NOMO-1 (cell line): ENCODE measurements around the gene OTUD7B.

Experiments used
- DNase-seq, 2 experiments: peaks; one replicate each; lab custom pipeline; 2025; ENCODE audit not compliant: unreplicated experiment in 2 of 2; lab: John Stamatoyannopoulos, UW

The OTUD7B gene

GRCh38 chr1:149925751-149926150 lies 84.8 kb downstream of the OTUD7B start:
- DNase-seq = no peak

DNA sequence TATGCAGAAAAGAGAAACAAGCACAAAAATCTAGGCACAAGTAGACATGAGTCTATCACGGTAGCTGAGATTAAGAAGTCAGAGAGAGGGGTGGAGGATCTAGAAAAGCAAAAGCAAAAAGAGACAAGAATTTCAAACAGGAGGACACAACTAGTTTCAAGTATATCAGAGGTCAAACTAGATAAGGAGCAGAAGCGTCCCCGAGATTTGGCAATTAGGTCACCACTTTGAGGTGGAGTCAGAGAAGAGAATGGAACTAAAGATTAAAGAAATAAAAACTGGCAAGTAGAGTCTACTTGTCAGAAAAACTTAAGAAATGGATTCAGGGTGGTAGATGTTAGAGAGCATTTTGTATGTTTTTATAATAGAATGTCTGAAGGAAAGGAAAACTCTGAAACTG lies 85.2 kb downstream of the OTUD7B start:
- DNase-seq = no peak

GRCh38 chr1:149923626-149924025 lies 86.9 kb downstream of the OTUD7B start:
- no peak for DNase-seq

GRCh38 chr1:149917571-149918144 lies 92.9 kb downstream of the OTUD7B start, which contains the start of gene SV2A:
SV2A (minus strand) TSS chr1:149917844; CDS start chr1:149913840, 4,004 bp downstream.
- DNase-seq = no peak

GRCh38 chr1:149916898-149917252 lies 93.7 kb downstream of the OTUD7B start:
- DNase-seq = no peak

DNA sequence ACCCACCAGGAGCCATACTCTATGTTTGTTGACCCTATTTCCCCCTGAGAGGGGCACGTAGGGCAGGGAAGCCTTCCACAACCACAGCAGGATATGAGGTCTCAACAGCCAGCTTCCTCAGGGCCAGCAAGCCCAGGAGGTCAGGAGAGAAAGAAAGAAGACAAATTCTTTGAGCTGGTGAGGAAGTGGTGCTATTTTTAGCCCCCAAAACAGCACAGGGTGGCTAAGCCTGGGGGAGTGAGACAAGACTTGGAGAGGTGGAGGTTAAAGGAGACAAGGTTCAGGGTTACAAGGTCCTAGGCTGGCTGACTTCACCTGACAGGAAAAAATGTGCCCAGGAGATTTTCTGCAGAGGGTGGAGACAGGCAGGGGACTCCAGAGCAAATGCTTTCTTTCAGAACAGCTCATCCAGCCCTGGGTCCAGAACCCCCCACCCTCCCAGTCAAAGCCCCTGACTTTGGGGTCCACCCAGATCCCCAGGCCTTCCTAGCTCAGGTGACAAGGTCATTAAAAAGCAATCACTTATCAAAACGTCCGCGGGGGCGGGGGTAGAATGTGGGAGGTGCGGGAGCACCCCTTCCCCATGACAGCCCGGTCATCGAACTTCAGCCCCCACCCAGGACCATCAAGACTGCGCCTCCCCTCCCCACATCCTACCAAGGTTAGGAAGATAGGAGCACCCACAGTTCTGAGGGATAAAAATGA lies 94.2 kb downstream of the OTUD7B start:
- peak in 1 of 2 experiments; percentile 20 for DNase-seq

DNA sequence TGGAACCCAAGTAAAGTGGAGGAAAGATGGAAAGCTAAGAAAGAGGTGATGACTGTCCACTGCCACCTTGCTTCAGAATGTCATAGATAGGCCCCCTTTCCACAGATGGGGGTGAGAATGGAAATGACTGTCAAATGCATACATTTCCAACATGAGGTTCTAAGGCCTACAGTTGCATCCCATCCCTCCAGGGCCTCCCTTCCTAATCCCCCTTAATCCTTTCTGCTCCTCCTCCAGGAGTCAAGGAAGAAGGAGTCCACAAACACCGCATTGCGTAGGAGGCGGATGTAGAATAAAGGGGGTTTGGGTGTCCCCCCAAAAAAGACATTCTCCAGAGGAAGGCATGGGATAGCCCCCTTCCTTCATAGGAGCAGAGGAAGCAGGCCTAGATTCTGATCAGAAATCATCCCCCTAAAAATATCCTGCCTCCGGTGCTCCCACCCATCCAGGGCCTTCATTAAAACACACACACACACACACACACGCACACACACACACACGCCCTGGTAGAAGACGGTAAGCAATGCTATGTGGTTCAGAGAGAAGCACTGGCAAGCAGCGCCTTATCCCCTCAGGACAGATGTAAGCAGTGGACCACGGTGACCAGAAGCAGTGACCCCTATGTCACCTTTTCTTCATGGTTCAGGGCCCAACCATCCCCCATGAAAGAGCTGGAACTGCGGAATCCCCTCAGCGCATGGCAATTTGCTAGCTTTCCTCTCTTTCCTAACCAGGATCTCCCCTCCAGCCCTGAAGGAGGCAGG lies 94.9 kb downstream of the OTUD7B start:
- no peak for DNase-seq

DNA sequence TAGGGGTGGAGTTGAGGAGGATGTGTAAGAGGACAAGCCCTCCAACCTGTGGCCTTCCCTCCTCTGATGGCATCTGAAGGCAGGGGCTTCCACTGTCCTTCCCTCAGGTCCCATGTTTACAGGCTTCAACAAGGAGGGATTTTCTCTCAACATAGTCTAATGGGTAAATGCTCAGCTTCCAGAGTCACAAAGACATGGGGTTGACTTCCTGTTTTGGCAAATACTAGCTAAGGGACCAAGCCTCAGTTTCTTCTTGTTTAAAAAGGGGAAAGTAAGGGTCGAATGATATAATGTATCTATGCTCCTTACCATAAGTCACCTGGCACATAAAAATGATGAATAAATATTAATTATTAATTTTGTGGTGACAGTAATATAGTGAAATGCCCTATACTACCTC lies 96.0 kb downstream of the OTUD7B start:
- no peak for DNase-seq

GRCh38 chr1:149906570-149907075 lies 103.9 kb downstream of the OTUD7B start:
- no peak for DNase-seq

- DNase-seq = no peak
These were observed 106.6 kb downstream of the OTUD7B start for GRCh38 chr1:149903836-149904491.

DNA sequence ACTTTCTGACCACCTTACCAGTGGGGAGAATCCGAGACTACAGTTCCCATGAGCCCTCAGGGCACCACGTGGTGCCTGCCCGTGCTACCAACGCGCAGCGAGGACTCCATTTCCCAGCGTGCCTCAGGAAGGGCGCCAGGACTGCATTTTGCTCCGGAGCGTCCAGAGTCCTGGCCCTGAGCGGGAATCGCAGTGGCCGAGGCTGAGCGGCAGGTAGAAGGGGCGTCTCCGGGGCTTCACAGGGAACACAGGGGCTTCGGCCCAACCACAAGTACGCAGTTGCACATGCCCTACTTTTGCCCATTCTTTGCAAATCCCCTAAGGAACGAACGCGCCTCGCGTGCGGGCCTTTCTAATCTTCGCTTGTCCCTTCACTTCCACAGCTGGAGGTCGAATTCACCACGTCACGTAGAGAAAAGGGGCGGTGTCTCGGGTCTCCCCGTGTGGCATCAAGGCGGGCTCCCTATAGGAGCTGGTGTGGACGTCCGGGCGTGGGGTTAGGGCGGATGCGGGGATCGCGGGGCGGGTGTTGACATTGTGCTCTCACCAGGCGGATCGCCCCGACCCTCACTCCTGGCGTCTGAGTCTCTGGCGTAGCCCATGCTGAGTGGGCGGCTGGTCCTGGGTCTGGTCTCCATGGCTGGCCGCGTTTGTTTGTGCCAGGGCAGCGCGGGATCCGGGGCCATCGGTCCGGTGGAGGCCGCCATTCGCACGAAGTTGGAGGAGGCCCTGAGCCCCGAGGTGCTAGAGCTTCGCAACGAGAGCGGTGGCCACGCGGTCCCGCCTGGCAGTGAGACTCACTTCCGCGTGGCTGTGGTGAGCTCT lies 110.9 kb downstream of the OTUD7B start, which contains the start of gene BOLA1:
BOLA1 (plus strand) TSS at position 109 of the 825 bp plus-strand sequence; CDS start at position 601, 492 bp downstream.
- DNase-seq = peak; percentile 85 to 92

- no peak for DNase-seq
These were observed 114.0 kb downstream of the OTUD7B start for GRCh38 chr1:149896575-149896974.

GRCh38 chr1:149888999-149889289 lies 121.6 kb downstream of the OTUD7B start:
- no peak for DNase-seq

DNA sequence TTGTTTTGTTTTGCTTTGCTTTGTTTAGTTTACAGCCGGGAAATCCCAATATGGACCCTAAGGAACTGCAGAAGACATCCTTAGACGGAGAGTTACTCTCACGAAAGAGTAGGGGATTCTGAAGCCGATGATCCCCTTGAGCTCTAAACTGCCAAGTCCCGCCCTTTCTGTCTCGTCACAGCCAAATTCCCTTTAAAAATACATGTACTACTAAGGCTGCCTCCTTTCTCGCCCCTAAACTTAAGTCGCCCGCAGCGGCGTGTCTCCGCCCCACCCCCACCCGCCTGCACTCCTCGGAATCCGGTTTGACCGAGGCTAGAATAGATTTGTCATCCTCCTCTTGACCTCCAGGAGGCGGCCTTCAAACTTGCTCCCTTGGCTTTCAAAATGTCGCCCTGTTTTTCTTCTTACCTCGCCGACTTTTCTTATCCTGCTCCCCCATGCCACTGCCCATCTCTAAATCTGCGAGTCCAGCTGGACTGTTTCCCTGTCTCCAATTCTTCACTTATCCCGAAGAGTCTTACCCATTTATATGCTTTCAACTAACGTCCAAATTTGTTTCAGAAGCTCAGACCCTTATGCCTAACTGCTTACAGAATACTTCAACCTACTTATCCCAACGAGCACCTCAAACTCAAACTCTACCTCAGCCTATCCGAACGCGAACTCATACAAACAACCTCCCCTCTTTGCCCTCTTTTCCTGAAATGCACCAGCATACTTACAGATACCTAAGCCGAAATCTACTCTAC lies 122.1 kb downstream of the OTUD7B start:
- peak; percentile 80 to 95 for DNase-seq
